ENCODE results near the gene ERRFI1. TPM values are rescaled to one million over a fixed set of nuclear protein-coding genes. Genes with fewer than 3 reads are reported as not detected.

Gene ERRFI1
- total RNA-seq, 1 donor, result 106 TPM

DNA sequence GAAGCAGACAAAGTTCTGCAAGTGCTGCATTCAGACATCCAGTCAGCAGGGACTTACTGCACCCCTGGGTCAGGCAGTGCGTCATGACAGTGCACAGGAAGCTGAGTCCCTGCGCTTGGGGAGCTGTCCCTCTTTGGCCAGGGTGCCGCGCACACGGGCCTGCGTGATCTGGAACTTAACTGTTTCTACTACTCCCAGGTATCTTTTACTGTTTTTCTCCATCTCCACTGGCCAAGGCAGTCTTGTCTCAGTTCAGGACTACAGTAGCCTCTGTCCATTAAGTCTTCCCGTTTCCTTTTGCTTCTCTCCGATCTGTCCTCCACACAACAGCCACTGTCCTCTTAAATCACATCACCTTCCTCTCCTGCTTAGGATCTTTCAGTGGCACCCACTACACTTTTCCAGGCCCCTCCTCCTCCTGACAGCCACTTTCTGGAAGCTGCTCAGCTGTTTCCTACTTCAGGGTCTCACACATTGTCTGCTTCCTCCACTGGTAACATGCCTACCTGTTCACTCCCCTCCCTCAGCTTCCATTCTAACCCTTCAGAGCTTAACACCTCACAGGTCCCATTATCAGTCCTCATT lies 15.9 kb downstream of the ERRFI1 start:
- TF ChIP-seq, protein P1, sequence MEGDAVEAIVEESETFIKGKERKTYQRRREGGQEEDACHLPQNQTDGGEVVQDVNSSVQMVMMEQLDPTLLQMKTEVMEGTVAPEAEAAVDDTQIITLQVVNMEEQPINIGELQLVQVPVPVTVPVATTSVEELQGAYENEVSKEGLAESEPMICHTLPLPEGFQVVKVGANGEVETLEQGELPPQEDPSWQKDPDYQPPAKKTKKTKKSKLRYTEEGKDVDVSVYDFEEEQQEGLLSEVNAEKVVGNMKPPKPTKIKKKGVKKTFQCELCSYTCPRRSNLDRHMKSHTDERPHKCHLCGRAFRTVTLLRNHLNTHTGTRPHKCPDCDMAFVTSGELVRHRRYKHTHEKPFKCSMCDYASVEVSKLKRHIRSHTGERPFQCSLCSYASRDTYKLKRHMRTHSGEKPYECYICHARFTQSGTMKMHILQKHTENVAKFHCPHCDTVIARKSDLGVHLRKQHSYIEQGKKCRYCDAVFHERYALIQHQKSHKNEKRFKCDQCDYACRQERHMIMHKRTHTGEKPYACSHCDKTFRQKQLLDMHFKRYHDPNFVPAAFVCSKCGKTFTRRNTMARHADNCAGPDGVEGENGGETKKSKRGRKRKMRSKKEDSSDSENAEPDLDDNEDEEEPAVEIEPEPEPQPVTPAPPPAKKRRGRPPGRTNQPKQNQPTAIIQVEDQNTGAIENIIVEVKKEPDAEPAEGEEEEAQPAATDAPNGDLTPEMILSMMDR (IDR thresholded peaks at IDR 0.05; ENCODE audit: insufficient read depth, low read length), result no peak
- no peak for DNase-seq (ENCODE audit: low read depth)
- no peak overlapping the region for H3K4me3 ChIP-seq (ENCODE audit: low read depth, low read length)

DNA sequence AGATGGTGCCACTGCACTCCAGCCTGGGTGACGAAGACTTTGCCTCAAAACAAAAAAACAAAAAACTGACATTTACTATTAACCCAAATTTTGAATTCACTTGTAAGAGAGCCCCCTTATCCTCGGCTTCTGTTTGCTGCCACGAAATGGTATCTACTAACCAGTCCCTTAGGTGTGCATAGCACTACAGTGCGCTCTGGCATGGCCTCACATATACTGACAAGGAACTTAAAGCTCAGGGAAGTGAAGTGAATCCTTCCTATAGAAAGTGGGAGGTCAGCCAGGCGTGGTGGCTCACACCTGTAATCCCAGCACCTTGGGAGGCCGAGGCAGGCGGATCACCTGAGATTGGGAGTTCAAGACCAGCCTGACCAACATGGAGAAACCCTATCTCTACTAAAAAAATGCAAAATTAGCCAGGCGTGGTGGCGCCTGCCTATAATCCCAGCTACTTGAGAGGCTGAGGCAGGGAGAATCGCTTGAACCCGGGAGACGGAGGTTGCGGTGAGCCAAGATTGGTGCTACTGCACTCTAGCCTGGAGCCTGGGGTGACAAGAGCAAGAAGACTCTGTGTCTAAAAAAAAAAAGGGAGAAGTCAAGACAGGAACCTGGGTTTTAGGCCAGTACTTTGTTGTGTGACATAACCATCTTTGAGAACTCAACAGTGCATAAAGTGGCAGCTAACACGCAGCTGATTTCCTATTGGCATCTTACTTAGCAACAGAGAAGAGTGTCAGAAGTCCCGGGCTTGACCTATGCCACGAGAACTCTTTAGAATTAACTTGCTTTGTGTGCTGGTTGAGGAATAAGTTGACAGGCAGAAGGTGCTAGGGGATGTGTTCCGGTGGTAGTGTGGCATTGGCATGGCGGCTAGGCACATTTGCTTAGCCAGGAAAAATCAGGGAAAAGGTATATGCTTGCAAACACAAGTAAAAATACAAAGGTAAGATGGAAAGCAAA lies 16.8 kb downstream of the ERRFI1 start:
- H3K4me3 ChIP-seq (ENCODE audit: low read depth, low read length), result no peak overlapping the region
- no peak for DNase-seq (ENCODE audit: low read depth)
- TF ChIP-seq, protein P1 (IDR thresholded peaks at IDR 0.05; ENCODE audit: insufficient read depth, low read length), result no peak

DNA sequence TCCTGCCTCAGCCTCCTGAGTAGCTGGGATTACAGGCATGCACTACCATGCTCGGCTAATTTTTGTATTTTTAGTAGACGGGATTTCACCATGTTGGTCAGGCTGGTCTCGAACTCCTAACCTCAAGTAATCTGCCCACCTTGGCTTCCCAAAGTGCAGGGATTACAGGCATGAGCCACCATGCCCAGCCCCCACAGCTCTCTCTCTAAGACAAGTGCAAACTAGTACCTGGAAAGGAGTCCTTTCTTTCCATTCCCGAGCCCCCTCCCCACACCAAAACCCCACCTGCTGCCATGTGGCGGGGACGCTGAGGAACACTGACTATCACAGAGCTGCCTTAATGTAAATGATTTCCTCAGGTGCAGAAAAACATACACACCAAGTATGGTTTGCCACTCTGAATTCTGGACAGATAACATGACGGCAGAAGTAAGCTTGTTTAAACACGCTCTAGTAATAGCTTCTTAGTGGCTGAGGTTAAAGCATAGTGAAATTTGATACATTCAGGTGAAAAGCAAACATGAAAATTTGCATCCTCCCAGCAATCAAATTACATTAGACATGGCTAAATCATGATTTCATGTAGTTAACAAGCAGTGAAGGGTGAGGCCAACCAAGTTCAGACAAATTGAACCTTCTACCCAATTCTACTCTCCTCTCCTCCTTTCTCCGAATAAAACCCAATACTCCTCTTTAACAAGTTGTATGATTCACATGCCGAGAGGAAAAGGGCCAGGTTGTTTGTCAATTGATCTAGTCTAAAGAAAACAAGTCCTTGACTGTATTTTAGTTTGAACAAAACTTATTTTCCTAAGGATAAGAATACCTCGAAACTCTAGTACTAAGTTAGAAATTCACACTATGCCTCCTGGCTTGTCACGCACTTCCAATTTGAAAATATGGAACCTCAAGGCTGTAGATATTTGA lies 19.8 kb downstream of the ERRFI1 start:
- TF ChIP-seq, protein P1 (IDR thresholded peaks at IDR 0.05; ENCODE audit: insufficient read depth, low read length), result no peak
- no peak for DNase-seq (ENCODE audit: low read depth)
- no peak overlapping the region for H3K4me3 ChIP-seq (ENCODE audit: low read depth, low read length)

DNA sequence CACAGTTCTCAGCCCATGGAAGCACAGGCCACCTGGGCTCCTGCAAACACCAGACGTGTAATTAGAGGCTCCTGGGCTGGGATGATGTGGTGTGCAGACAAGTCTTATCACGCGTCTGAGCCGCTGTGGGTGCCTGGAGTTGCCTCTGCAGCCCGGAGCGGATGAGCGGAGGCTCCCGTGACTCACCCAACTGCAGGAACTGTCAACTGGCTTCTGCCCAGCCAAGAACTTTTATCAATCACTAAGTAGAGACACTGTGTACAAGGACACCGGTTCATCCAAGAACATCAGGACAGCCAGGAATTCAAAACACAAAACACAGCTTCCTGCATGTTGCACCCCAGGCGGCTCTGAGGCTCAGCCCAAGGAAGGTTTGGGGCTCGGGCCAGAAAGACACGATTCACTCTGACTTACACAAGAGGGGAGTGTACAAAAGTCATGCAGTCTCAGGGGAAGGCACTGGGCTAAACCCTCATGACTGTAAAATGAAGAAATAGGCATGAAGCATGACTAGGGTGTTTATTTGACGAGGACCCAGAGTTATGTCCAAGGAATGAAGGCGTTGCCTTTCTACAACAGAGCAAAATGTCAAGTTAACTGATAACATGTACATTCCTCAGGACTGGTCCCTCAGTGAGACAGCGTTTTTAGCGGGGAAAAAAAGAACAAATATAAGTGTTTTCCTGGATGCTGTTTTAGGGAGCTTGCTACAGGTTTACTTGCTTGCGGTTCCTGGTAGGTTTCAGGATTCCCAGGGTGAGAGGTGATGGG lies 21.1 kb downstream of the ERRFI1 start:
- TF ChIP-seq, protein P1 (IDR thresholded peaks at IDR 0.05; ENCODE audit: insufficient read depth, low read length), result no peak
- peak overlapping the region; percentile 35 for H3K4me3 ChIP-seq (ENCODE audit: low read depth, low read length)
- DNase-seq (ENCODE audit: low read depth), result peak; percentile 100

DNA sequence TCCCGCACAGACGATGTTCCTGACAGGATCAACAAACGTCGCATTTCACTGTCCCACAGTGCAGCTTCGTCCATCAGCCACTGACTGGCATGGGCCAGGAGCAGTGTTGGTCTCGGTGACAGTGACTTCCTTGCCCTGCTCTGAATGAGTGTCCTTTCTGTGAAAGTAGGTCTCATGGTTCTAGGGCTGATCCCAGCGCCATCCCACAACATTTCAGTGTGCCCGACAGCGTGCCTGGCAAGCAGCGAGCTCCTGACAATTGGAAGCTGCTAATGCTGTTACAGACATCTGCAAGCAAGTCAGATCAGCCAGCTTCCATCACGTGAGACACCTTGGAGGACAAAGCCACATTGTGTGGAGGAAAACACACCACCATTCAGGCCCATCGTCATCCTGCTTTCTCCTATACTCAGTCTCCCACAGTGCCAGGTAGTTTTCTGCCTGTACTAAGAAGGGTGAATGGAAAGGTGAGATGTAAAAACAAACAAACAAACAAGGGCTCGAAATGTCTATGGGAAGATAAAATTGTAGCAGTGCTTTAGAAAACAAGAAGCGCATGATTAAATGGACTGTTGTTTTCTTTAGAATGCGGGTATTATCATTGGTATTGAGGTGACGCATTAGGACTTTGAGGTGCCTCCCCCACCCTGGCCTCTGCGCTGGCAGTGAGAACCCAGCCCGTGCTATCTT lies 21.9 kb downstream of the ERRFI1 start:
- H3K4me3 ChIP-seq (ENCODE audit: low read depth, low read length), result peak overlapping the region; percentile 35
- DNase-seq (ENCODE audit: low read depth), result no peak
- TF ChIP-seq, protein P1 (IDR thresholded peaks at IDR 0.05; ENCODE audit: insufficient read depth, low read length), result no peak
